H1 (cell line): ENCODE measurements around the gene GABPA. TPM values are rescaled to one million over a fixed set of nuclear protein-coding genes. Genes with fewer than 3 reads are reported as not detected.

Experiments
- CTCF ChIA-PET: fragments of 300-600 bp; sonication (Branson Sonifier 250); formaldehyde crosslinking; loops from one replicate; lab custom pipeline; 2021; ENCODE audit not compliant: partially characterized antibody; lab: Charles Lee
- POLR2A ChIA-PET: fragments of 300-600 bp; sonication (Branson Sonifier 250); formaldehyde crosslinking; loops from one replicate; lab custom pipeline; 2021; ENCODE audit warnings: inconsistent platforms; ENCODE audit not compliant: partially characterized antibody; lab: Charles Lee
- DNase-seq, 2 experiments: peaks; one replicate each; pipeline versions ENCODE4 v3.0.0 to v3.0.0-alpha.2; 2010 to 2022; ENCODE audit warnings: low spot score in 2 of 2, low read depth in 1 of 2, mixed read lengths in 1 of 2
- FAIRE-seq: peaks from 2 replicates; lab custom pipeline; 2011; peaks lifted over from hg19 to GRCh38; lab: Jason Lieb, UNC
- H2AFZ ChIP-seq: 2 replicates; pipeline ENCODE4 v1.8.1; 2012; ENCODE audit warnings: low read length, inconsistent platforms
- H2AK5ac ChIP-seq: 2 replicates; pipeline ENCODE4 v1.6.1; 2013; ENCODE audit warnings: low read depth, low read length
- H2BK120ac ChIP-seq: replicated peaks from 2 replicates; pipeline ENCODE3; 2013; ENCODE audit warnings: low read depth, low read length, inconsistent platforms
- H2BK12ac ChIP-seq: 2 replicates; pipeline ENCODE4 v1.6.1; 2013; ENCODE audit warnings: low read depth, low read length
- H2BK15ac ChIP-seq: 2 replicates; pipeline ENCODE4 v1.6.1; 2013; ENCODE audit warnings: low read length
- H2BK20ac ChIP-seq: 2 replicates; pipeline ENCODE4 v1.6.1; 2013; ENCODE audit warnings: low read length
- H2BK5ac ChIP-seq: 2 replicates; pipeline ENCODE4 v1.6.1; 2013; ENCODE audit warnings: low read depth, low read length
- H3K14ac ChIP-seq: 2 replicates; pipeline ENCODE4 v1.6.1; 2013; ENCODE audit warnings: inconsistent platforms; ENCODE audit not compliant: insufficient read length
- H3K18ac ChIP-seq: 2 replicates; pipeline ENCODE4 v1.6.1; 2013; ENCODE audit warnings: low read length; ENCODE audit errors: extremely low read depth
- H3K23ac ChIP-seq: 2 replicates; pipeline ENCODE4 v1.6.1; 2013; ENCODE audit warnings: inconsistent platforms; ENCODE audit not compliant: insufficient read length
- H3K23me2 ChIP-seq: 2 replicates; pipeline ENCODE4 v1.6.1; 2013; ENCODE audit warnings: low read depth, low read length
- H3K27ac ChIP-seq: 2 replicates; pipeline ENCODE4 v1.6.1; 2011; ENCODE audit warnings: low read depth, low read length, inconsistent platforms
- H3K27me3 ChIP-seq, 4 experiments: replicated peaks in 1 of 4; 1 replicate in 1 of 4; 2 replicates in 3 of 4; pipeline versions ENCODE4 v1.6.1 to v1.8.1; 2011 to 2013; ENCODE audit warnings: low read length in 3 of 4, mild to moderate bottlenecking in 3 of 4, inconsistent platforms in 2 of 4, mixed read lengths in 2 of 4, moderate library complexity in 1 of 4; ENCODE audit not compliant: control insufficient read depth in 3 of 4, insufficient read depth in 3 of 4; ENCODE audit errors: extremely low read depth in 1 of 4
- H3K36me3 ChIP-seq, 4 experiments: 2 replicates each; pipeline versions ENCODE4 v1.6.1 to v1.8.1; 2011 to 2013; ENCODE audit warnings: mild to moderate bottlenecking in 4 of 4, low read length in 3 of 4, moderate library complexity in 2 of 4, control low read depth in 1 of 4, inconsistent platforms in 1 of 4; ENCODE audit not compliant: insufficient read depth in 4 of 4, control insufficient read depth in 2 of 4
- H3K4ac ChIP-seq: replicated peaks from 2 replicates; pipeline ENCODE3; 2013; ENCODE audit warnings: low read length, low read depth, mixed read lengths, inconsistent platforms; ENCODE audit not compliant: insufficient read length
- H3K4me1 ChIP-seq, 4 experiments: replicated peaks in 1 of 4; 1 replicate in 1 of 4; 2 replicates in 3 of 4; pipeline versions ENCODE4 v1.6.1 to v1.8.1; 2011 to 2013; ENCODE audit warnings: low read length in 3 of 4, inconsistent platforms in 2 of 4, mixed read lengths in 1 of 4; ENCODE audit not compliant: insufficient read depth in 4 of 4, control insufficient read depth in 3 of 4
- H3K4me2 ChIP-seq, 2 experiments: 2 replicates each; pipeline versions ENCODE4 v1.6.1 to v1.8.1; 2011 to 2013; ENCODE audit warnings: low read depth in 2 of 2, low read length in 2 of 2, control low read depth in 1 of 2, inconsistent platforms in 1 of 2, mild to moderate bottlenecking in 1 of 2; ENCODE audit not compliant: insufficient read depth in 1 of 2
- H3K4me3 ChIP-seq, 4 experiments: fragments of 200-600, 300-600 bp in 1 of 4; sonication (generic), shearing (Covaris generic), sonication (Bioruptor Twin) in 1 of 4; 2 replicates each; pipeline versions ENCODE4 v1.5.1 to v1.8.1; 2011 to 2016; ENCODE audit warnings: low read length in 4 of 4, low read depth in 3 of 4, control low read depth in 2 of 4, inconsistent platforms in 2 of 4, mild to moderate bottlenecking in 2 of 4, mixed read lengths in 1 of 4, moderate library complexity in 1 of 4; ENCODE audit not compliant: insufficient read depth in 2 of 4; ENCODE audit errors: extremely low read depth in 1 of 4
- H3K56ac ChIP-seq: replicated peaks from 2 replicates; pipeline ENCODE3; 2013; ENCODE audit warnings: low read depth, mild to moderate bottlenecking, mixed read lengths, low read length, inconsistent platforms; ENCODE audit not compliant: insufficient read length
- H3K79me1 ChIP-seq: 2 replicates; pipeline ENCODE4 v1.6.1; 2013; ENCODE audit warnings: low read depth, low read length, control low read depth
- H3K79me2 ChIP-seq, 2 experiments: 2 replicates each; pipeline versions ENCODE4 v1.6.1 to v1.8.1; 2012 to 2013; ENCODE audit warnings: low read length in 2 of 2, mild to moderate bottlenecking in 2 of 2, inconsistent platforms in 1 of 2; ENCODE audit not compliant: insufficient read depth in 2 of 2, control insufficient read depth in 1 of 2
- H3K9ac ChIP-seq, 4 experiments: replicated peaks in 1 of 4; 1 replicate in 1 of 4; 2 replicates in 3 of 4; pipeline versions ENCODE4 v1.6.1 to v1.8.1; 2011 to 2013; ENCODE audit warnings: low read depth in 3 of 4, low read length in 3 of 4, control low read depth in 2 of 4, mild to moderate bottlenecking in 2 of 4, moderate library complexity in 2 of 4, inconsistent platforms in 1 of 4; ENCODE audit errors: extremely low read depth in 1 of 4
- H3K9me3 ChIP-seq, 2 experiments: 2 replicates each; pipeline versions ENCODE4 v1.6.1 to v1.8.1; 2012 to 2013; ENCODE audit warnings: mild to moderate bottlenecking in 2 of 2, moderate library complexity in 2 of 2, control low read depth in 1 of 2, inconsistent platforms in 1 of 2, low read depth in 1 of 2, low read length in 1 of 2, mixed read lengths in 1 of 2; ENCODE audit not compliant: insufficient read depth in 2 of 2
- H4K20me1 ChIP-seq, 2 experiments: replicated peaks in 1 of 2; 2 replicates each; pipeline versions ENCODE3 to v1.8.1; 2011 to 2013; ENCODE audit warnings: inconsistent platforms in 2 of 2, low read length in 2 of 2, mild to moderate bottlenecking in 1 of 2; ENCODE audit not compliant: insufficient read depth in 2 of 2, control insufficient read depth in 1 of 2
- H4K5ac ChIP-seq: 2 replicates; pipeline ENCODE4 v1.6.1; 2013; ENCODE audit warnings: low read length, low read depth, mixed read lengths, inconsistent platforms; ENCODE audit not compliant: insufficient read length
- H4K8ac ChIP-seq: 2 replicates; pipeline ENCODE4 v1.8.0; 2013; ENCODE audit warnings: mild to moderate bottlenecking, moderate library complexity, low read length, inconsistent platforms; ENCODE audit not compliant: insufficient read depth; ENCODE audit errors: extremely low read depth
- H4K91ac ChIP-seq: replicated peaks from 2 replicates; pipeline ENCODE3; 2013; ENCODE audit warnings: low read length, mixed read lengths, inconsistent platforms; ENCODE audit not compliant: insufficient read length
- KDM4A ChIP-seq: IDR thresholded peaks from one replicate; pipeline ENCODE4 v1.7.1; 2012; ENCODE audit warnings: low read depth, mild to moderate bottlenecking, moderate library complexity, low read length, inconsistent platforms; ENCODE audit not compliant: severe bottlenecking
- RAD21 ChIP-seq, 2 experiments: IDR thresholded peaks in 1 of 2; conservative IDR thresholded peaks in 1 of 2; 2 replicates each; pipeline ENCODE4 v1.6.1; 2011; ENCODE audit warnings: low read depth in 2 of 2, low read length in 2 of 2, improper control_type of control experiment in 1 of 2, inconsistent platforms in 1 of 2, mild to moderate bottlenecking in 1 of 2, moderate library complexity in 1 of 2
- WGBS, 2 experiments: shearing (Covaris generic) in 1 of 2; methylation state at CpG; one replicate each; pipeline versions ENCODE4 v1.1.6 to v1.1.7; 2013 to 2015; ENCODE audit warnings: low lambda C conversion rate in 2 of 2, mixed read lengths in 2 of 2, inconsistent platforms in 1 of 2, low coverage in 1 of 2, missing lambda C conversion rate in 1 of 2; ENCODE audit not compliant: insufficient replicate concordance in 2 of 2, insufficient coverage in 1 of 2, insufficient read length in 1 of 2; ENCODE audit errors: extremely low coverage in 1 of 2, missing lambda C conversion rate in 1 of 2; 5-methylcytosine and 5-hydroxymethylcytosine counted together
- polyA plus RNA-seq, 7 experiments: library from polyadenylated mRNA; depleted of rRNA in 3 of 7; stranded (reverse) in 5 of 7; unstranded in 2 of 7; fragments of >200 nt in 5 of 7; fragments of 200-250 nt in 2 of 7; gene quantifications; 1 replicate in 5 of 7; 2 replicates in 1 of 7; 4 replicates in 1 of 7; pipeline versions ENCODE4 v1.2.1 to v1.2.3, GENCODE V29; 2011 to 2013; ENCODE audit warnings: missing spikeins in 2 of 7, mixed read lengths in 2 of 7
- total RNA-seq: library from RNA; stranded (reverse); fragmentation: NEBNext Ultra II Directional; extraction: Animal tissue kit (Norgen Biotek cat#: 25700); gene quantifications from 2 replicates; pipeline ENCODE4 v1.2.1, GENCODE V29; 2021
- TF ChIP-seq, protein P1 (sequence below), 3 experiments: IDR thresholded peaks; 1 replicate in 2 of 3; 2 replicates in 1 of 3; pipeline versions ENCODE4 v1.5.1 to v1.6.1; 2011; ENCODE audit warnings: low read length in 3 of 3, mild to moderate bottlenecking in 3 of 3, inconsistent platforms in 2 of 3, low read depth in 1 of 3, moderate library complexity in 1 of 3; ENCODE audit not compliant: insufficient read depth in 1 of 3; ENCODE audit errors: control extremely low read depth in 1 of 3

GABPA gene
- total and polyA plus RNA-seq, 2 of the 8 experiments (the other 6 are each of a cell fraction or from before 2014, with no cell fraction given): 5.2 to 22.2 TPM

DNA sequence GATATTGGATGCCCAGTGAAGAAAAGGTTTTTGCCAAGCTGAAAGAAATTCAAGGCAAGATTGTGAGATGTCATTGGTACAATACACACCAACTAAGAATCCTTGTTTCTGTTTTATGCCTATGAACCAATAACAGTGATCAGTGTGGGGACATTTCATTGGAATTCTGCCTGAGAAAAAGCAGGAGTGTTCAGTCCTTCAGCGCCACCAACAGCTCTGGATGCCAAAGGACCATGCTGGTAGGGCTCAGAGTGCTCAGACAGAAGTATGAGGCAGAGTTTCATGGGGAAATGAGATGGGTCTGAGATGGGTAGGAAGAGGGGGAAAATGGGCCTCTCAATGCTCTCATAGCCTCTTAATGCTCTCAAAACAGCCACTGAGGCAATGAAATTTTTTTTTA lies 56.5 kb downstream of the GABPA start:
- Histone ChIP-seq H3K9me3 (no peaks in the 10 kb centered on the region), H3K36me3 (no peaks in the 10 kb centered on the region), H3K9ac (no peak overlapping the region), H3K18ac (no peak overlapping the region), H3K4me2 (no peak overlapping the region), H3K27ac (no peak overlapping the region), H2AFZ (no peak overlapping the region), H2AK5ac (no peak overlapping the region), H2BK5ac (no peak overlapping the region), H3K4ac (no peak overlapping the region), H2BK20ac (no peak overlapping the region), H4K8ac (no peak overlapping the region), H2BK15ac (no peak overlapping the region), H3K4me3 (no peak overlapping the region), H4K5ac (no peak overlapping the region), H3K79me1 (no peaks in the 10 kb centered on the region), H3K23me2 (no peaks in the 10 kb centered on the region), H3K56ac (no peak overlapping the region), H2BK120ac (no peak overlapping the region), H3K79me2 (no peaks in the 10 kb centered on the region), H2BK12ac (no peak overlapping the region), H4K91ac (no peak overlapping the region), H3K23ac (no peak overlapping the region), H3K27me3 (no peaks in the 10 kb centered on the region), H3K4me1 (peaks cover 0 to 3% (median 0%) of the 10 kb centered on the region in 4 experiments; a peak in 2 of 7 replicates), H4K20me1 (no peaks in the 10 kb centered on the region), H3K14ac (no peak overlapping the region)
- 93% methylated on average over 1 of the region's 1 CpG; no CpG with 5 or more reads in 1 of the 2 experiments for WGBS, 2 experiments
- TF ChIP-seq, protein P1, sequence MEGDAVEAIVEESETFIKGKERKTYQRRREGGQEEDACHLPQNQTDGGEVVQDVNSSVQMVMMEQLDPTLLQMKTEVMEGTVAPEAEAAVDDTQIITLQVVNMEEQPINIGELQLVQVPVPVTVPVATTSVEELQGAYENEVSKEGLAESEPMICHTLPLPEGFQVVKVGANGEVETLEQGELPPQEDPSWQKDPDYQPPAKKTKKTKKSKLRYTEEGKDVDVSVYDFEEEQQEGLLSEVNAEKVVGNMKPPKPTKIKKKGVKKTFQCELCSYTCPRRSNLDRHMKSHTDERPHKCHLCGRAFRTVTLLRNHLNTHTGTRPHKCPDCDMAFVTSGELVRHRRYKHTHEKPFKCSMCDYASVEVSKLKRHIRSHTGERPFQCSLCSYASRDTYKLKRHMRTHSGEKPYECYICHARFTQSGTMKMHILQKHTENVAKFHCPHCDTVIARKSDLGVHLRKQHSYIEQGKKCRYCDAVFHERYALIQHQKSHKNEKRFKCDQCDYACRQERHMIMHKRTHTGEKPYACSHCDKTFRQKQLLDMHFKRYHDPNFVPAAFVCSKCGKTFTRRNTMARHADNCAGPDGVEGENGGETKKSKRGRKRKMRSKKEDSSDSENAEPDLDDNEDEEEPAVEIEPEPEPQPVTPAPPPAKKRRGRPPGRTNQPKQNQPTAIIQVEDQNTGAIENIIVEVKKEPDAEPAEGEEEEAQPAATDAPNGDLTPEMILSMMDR (IDR thresholded peaks at IDR 0.05; ENCODE audit: control extremely low read depth in 1 of 3, insufficient read depth in 1 of 3, low read depth in 1 of 3, low read length in 3 of 3): peak; percentile 14 to 17 (median 17); a peak in 3 of 4 replicates
- TF ChIP-seq RAD21 (IDR thresholded peaks at IDR 0.05 in 1 of 2, conservative IDR thresholded peaks at IDR 0.05 in 1 of 2; ENCODE audit: low read depth in 2 of 2, low read length in 2 of 2) (peak in 1 of 2 experiments; percentile 28; a peak in 2 of 4 replicates), KDM4A (no peak)
- POLR2A ChIA-PET: interaction anchor here (0.7 kb wide), 1 partner anchor 926 kb away, joined by 3 read pairs; no protein-coding TSS in a partner anchor
- DNase-seq (no peak), FAIRE-seq (no peak)
- CTCF ChIA-PET: interaction anchor here (0.8 to 2.4 kb wide), 7 partner anchors 10 to 780 kb away, joined by 3 to 31 read pairs (median 3); no protein-coding TSS in a partner anchor
